ENCODE data around the gene CHST12. TPM values are rescaled to one million over a fixed set of nuclear protein-coding genes. Genes with fewer than 3 reads are reported as not detected.

The CHST12 gene
- total RNA-seq, 5 donors from 2014 or later (not counting 1 experiment from before 2014, with no cell fraction given): 20.3 to 41.5 (median 30.8) TPM

DNA sequence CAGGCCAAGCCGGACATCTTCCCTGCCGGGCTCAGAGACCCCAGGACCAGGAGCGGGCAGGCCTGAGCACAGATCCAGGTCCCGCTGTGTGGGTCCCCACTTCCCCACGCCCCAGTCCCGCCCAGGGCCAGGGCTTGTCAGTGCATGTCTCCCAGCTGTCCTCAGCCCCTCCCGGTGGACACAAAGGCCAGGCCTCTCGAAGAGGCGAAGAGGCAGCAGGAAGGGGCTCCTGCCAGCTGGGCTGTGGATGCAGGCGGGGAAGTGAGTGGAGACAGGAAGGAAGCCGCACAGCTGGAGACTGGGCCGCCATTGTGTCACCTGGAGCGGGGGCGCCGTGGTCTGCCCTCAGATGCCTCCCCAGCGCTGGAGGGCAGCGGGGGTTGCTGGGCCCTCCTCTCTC lies 68.0 kb downstream of the CHST12 start:
- H3K9me3 ChIP-seq: no peaks in the 10 kb centered on the region
- no peak overlapping the region for H3K27ac ChIP-seq (ENCODE audit: low read length)
- no peak overlapping the region for H3K4me3 Mint-ChIP-seq
- WGBS (ENCODE audit: insufficient coverage): 50% methylated on average over 12 of the region's 17 CpGs
- H3K27me3 ChIP-seq (replicated peaks in 1 of 2; ENCODE audit: control insufficient read depth in 2 of 2, extremely low read depth in 1 of 2, insufficient read depth in 2 of 2, low read length in 1 of 2): peaks cover 0 to 30% of the 10 kb centered on the region in 2 experiments
- peaks cover 2 to 6% (median 4%) of the 10 kb centered on the region in 3 donors for H3K4me1 Mint-ChIP-seq
- ChIA-PET POLR2A (no interaction called here), CTCF (no interaction called here)
- H3K36me3 ChIP-seq (ENCODE audit: control insufficient read depth in 2 of 2, extremely low read depth in 1 of 2, insufficient read depth in 1 of 2, low read length in 1 of 2): no peaks in the 10 kb centered on the region
- DNase-seq (no peak), ATAC-seq (replicated peaks in 1 of 4) (no peak)
- H3K4me3 ChIP-seq (ENCODE audit: control insufficient read depth in 1 of 2, extremely low read depth in 1 of 2, low read length in 1 of 2): no peak overlapping the region
- peaks cover 0 to 9% of the 10 kb centered on the region in 2 experiments for H3K4me1 ChIP-seq (ENCODE audit: control insufficient read depth in 1 of 2, extremely low read depth in 1 of 2, insufficient read depth in 2 of 2, low read length in 2 of 2)
- peaks cover 2 to 10% of the 10 kb centered on the region in 2 donors for H3K27me3 Mint-ChIP-seq
- no peaks in the 10 kb centered on the region for H3K9me3 Mint-ChIP-seq
- H3K27ac Mint-ChIP-seq: no peak overlapping the region
- no peaks in the 10 kb centered on the region for H3K36me3 Mint-ChIP-seq

GRCh38 chr7:2472739-2473138 lies 69.3 kb downstream of the CHST12 start:
- H3K4me3 ChIP-seq (ENCODE audit: control insufficient read depth in 1 of 2, extremely low read depth in 1 of 2, low read length in 1 of 2): no peak overlapping the region
- Mint-ChIP-seq H3K27ac (no peak overlapping the region), H3K4me1 (peaks cover 5 to 10% (median 6%) of the 10 kb centered on the region in 3 donors), H3K27me3 (peaks cover 2 to 10% of the 10 kb centered on the region in 2 donors), H3K9me3 (no peaks in the 10 kb centered on the region), H3K36me3 (no peaks in the 10 kb centered on the region), H3K4me3 (no peak overlapping the region)
- H3K9me3 ChIP-seq: no peaks in the 10 kb centered on the region
- CTCF ChIA-PET: no interaction called here
- peaks cover 0 to 39% of the 10 kb centered on the region in 2 experiments for H3K27me3 ChIP-seq (replicated peaks in 1 of 2; ENCODE audit: control insufficient read depth in 2 of 2, extremely low read depth in 1 of 2, insufficient read depth in 2 of 2, low read length in 1 of 2)
- no peak for ATAC-seq (replicated peaks in 1 of 4)
- H3K36me3 ChIP-seq (ENCODE audit: control insufficient read depth in 2 of 2, extremely low read depth in 1 of 2, insufficient read depth in 1 of 2, low read length in 1 of 2): no peaks in the 10 kb centered on the region
- no peak overlapping the region for H3K27ac ChIP-seq (ENCODE audit: low read length)
- POLR2A ChIA-PET: no interaction called here
- 94% methylated on average over 5 of the region's 6 CpGs for WGBS (ENCODE audit: insufficient coverage)
- DNase-seq: no peak
- H3K4me1 ChIP-seq (ENCODE audit: control insufficient read depth in 1 of 2, extremely low read depth in 1 of 2, insufficient read depth in 2 of 2, low read length in 2 of 2): peaks cover 0 to 18% of the 10 kb centered on the region in 2 experiments

GRCh38 chr7:2473496-2474180 lies 70.2 kb downstream of the CHST12 start:
- no peak for ATAC-seq (replicated peaks in 1 of 4)
- ChIA-PET POLR2A (no interaction called here), CTCF (no interaction called here)
- H3K27me3 ChIP-seq (replicated peaks in 1 of 2; ENCODE audit: control insufficient read depth in 2 of 2, extremely low read depth in 1 of 2, insufficient read depth in 2 of 2, low read length in 1 of 2): peaks cover 0 to 43% of the 10 kb centered on the region in 2 experiments
- Mint-ChIP-seq H3K4me1 (peaks cover 5 to 15% (median 6%) of the 10 kb centered on the region in 3 donors), H3K9me3 (no peaks in the 10 kb centered on the region), H3K27ac (no peak overlapping the region), H3K4me3 (no peak overlapping the region), H3K27me3 (peaks cover 2 to 10% of the 10 kb centered on the region in 2 donors), H3K36me3 (no peaks in the 10 kb centered on the region)
- no peak overlapping the region for H3K27ac ChIP-seq (ENCODE audit: low read length)
- peaks cover 2 to 26% of the 10 kb centered on the region in 2 experiments for H3K4me1 ChIP-seq (ENCODE audit: control insufficient read depth in 1 of 2, extremely low read depth in 1 of 2, insufficient read depth in 2 of 2, low read length in 2 of 2)
- no peaks in the 10 kb centered on the region for H3K9me3 ChIP-seq
- H3K36me3 ChIP-seq (ENCODE audit: control insufficient read depth in 2 of 2, extremely low read depth in 1 of 2, insufficient read depth in 1 of 2, low read length in 1 of 2): no peaks in the 10 kb centered on the region
- DNase-seq: no peak
- no peak overlapping the region for H3K4me3 ChIP-seq (ENCODE audit: control insufficient read depth in 1 of 2, extremely low read depth in 1 of 2, low read length in 1 of 2)
- WGBS (ENCODE audit: insufficient coverage): 90% methylated on average over 7 of the region's 12 CpGs

DNA sequence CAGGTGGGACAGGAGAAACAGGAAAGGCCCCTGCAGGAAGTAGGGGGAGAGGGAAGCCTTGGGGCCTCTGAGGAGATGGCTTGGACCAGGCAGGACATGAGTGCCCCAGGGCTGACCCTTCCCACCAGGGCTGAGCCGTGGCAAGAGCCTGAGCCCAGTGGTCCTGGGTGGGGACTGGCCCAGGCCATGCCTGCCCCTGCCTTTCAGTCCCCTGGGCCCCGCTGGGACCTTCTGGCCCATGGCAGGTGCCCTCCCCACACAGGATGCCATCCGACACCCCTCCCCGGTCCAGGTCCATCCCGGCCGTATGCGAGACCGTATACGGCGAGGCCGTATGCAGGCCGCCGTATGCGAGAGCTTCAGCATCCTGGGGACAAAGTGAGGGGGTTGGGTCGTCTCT lies 70.8 kb downstream of the CHST12 start:
- ChIA-PET POLR2A (no interaction called here), CTCF (no interaction called here)
- peaks cover 0 to 7% of the 10 kb centered on the region in 2 donors for H3K27me3 Mint-ChIP-seq
- Histone ChIP-seq H3K27me3 (replicated peaks in 1 of 2; ENCODE audit: control insufficient read depth in 2 of 2, extremely low read depth in 1 of 2, insufficient read depth in 2 of 2, low read length in 1 of 2) (peaks cover 0 to 43% of the 10 kb centered on the region in 2 experiments), H3K4me3 (ENCODE audit: control insufficient read depth in 1 of 2, extremely low read depth in 1 of 2, low read length in 1 of 2) (no peak overlapping the region), H3K9me3 (no peaks in the 10 kb centered on the region), H3K4me1 (ENCODE audit: control insufficient read depth in 1 of 2, extremely low read depth in 1 of 2, insufficient read depth in 2 of 2, low read length in 2 of 2) (peaks cover 2 to 23% of the 10 kb centered on the region in 2 experiments), H3K36me3 (ENCODE audit: control insufficient read depth in 2 of 2, extremely low read depth in 1 of 2, insufficient read depth in 1 of 2, low read length in 1 of 2) (no peaks in the 10 kb centered on the region), H3K27ac (ENCODE audit: low read length) (no peak overlapping the region)
- H3K4me3 Mint-ChIP-seq: no peak overlapping the region
- no peak for DNase-seq
- H3K9me3 Mint-ChIP-seq: no peaks in the 10 kb centered on the region
- no peak for ATAC-seq (replicated peaks in 1 of 4)
- H3K27ac Mint-ChIP-seq: no peak overlapping the region
- 96% methylated on average over 2 of the region's 15 CpGs for WGBS (ENCODE audit: insufficient coverage)
- H3K4me1 Mint-ChIP-seq: peaks cover under 1 to 11% (median 3%) of the 10 kb centered on the region in 3 donors
- no peaks in the 10 kb centered on the region for H3K36me3 Mint-ChIP-seq

GRCh38 chr7:2474813-2475677 lies 71.6 kb downstream of the CHST12 start:
- H3K9me3 ChIP-seq: no peaks in the 10 kb centered on the region
- peaks cover 0 to 4% of the 10 kb centered on the region in 2 donors for H3K27me3 Mint-ChIP-seq
- H3K4me3 Mint-ChIP-seq: no peak overlapping the region
- H3K36me3 ChIP-seq (ENCODE audit: control insufficient read depth in 2 of 2, extremely low read depth in 1 of 2, insufficient read depth in 1 of 2, low read length in 1 of 2): peaks cover 0 to 3% of the 10 kb centered on the region in 2 donors
- ChIA-PET CTCF (interaction anchor here in 1 of 2 donors (0.6 kb wide), 1 partner anchor 53 kb away, joined by 6 read pairs; no protein-coding TSS in a partner anchor), POLR2A (no interaction called here)
- H3K36me3 Mint-ChIP-seq: no peaks in the 10 kb centered on the region
- H3K4me3 ChIP-seq (ENCODE audit: control insufficient read depth in 1 of 2, extremely low read depth in 1 of 2, low read length in 1 of 2): no peak overlapping the region
- H3K27ac ChIP-seq (ENCODE audit: low read length): no peak overlapping the region
- H3K27me3 ChIP-seq (replicated peaks in 1 of 2; ENCODE audit: control insufficient read depth in 2 of 2, extremely low read depth in 1 of 2, insufficient read depth in 2 of 2, low read length in 1 of 2): peaks cover 0 to 43% of the 10 kb centered on the region in 2 experiments
- H3K9me3 Mint-ChIP-seq: no peaks in the 10 kb centered on the region
- ATAC-seq (replicated peaks in 1 of 4) (no peak), DNase-seq (no peak)
- H3K27ac Mint-ChIP-seq: no peak overlapping the region
- WGBS (ENCODE audit: insufficient coverage): 93% methylated on average over 23 of the region's 28 CpGs
- H3K4me1 Mint-ChIP-seq: peaks cover 0 to 11% (median 3%) of the 10 kb centered on the region in 3 donors
- peaks cover 2 to 23% of the 10 kb centered on the region in 2 experiments for H3K4me1 ChIP-seq (ENCODE audit: control insufficient read depth in 1 of 2, extremely low read depth in 1 of 2, insufficient read depth in 2 of 2, low read length in 2 of 2)

DNA sequence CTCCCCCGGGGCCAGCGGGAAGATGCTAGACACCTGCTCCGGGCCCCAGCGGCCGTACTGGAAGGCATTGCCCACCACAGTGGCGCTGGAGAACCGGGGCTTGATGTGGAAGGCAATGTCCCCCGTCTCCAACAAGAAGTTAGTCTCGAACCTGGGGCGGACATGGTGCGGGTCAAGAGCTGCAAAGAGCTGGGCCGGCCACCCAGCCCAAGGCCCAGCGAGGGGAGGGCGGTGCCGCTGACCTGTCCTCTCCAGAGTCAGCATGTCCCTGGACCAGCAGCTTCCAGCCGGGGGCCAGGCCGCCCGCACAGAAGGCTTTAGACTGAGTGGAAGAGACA lies 72.2 kb downstream of the CHST12 start:
- CTCF ChIA-PET: no interaction called here

More for the DNA sequence above, 72.2 kb downstream of the CHST12 start:
- no peak overlapping the region for H3K27ac Mint-ChIP-seq
- POLR2A ChIA-PET: no interaction called here
- no peaks in the 10 kb centered on the region for H3K9me3 Mint-ChIP-seq
- ATAC-seq (replicated peaks in 1 of 4): no peak
- H3K4me1 ChIP-seq (ENCODE audit: control insufficient read depth in 1 of 2, extremely low read depth in 1 of 2, insufficient read depth in 2 of 2, low read length in 2 of 2): peaks cover 2 to 23% of the 10 kb centered on the region in 2 experiments
- H3K36me3 Mint-ChIP-seq: no peaks in the 10 kb centered on the region
- 90% methylated on average over 12 of the region's 18 CpGs for WGBS (ENCODE audit: insufficient coverage)
- H3K27me3 Mint-ChIP-seq: peaks cover 0 to under 1% of the 10 kb centered on the region in 2 donors
- no peak overlapping the region for H3K4me3 Mint-ChIP-seq
- H3K36me3 ChIP-seq (ENCODE audit: control insufficient read depth in 2 of 2, extremely low read depth in 1 of 2, insufficient read depth in 1 of 2, low read length in 1 of 2): peaks cover 0 to 3% of the 10 kb centered on the region in 2 donors
- H3K4me1 Mint-ChIP-seq: peaks cover 0 to 11% (median 3%) of the 10 kb centered on the region in 3 donors
- peaks cover 0 to 43% of the 10 kb centered on the region in 2 experiments for H3K27me3 ChIP-seq (replicated peaks in 1 of 2; ENCODE audit: control insufficient read depth in 2 of 2, extremely low read depth in 1 of 2, insufficient read depth in 2 of 2, low read length in 1 of 2)
- H3K9me3 ChIP-seq: no peaks in the 10 kb centered on the region
- H3K4me3 ChIP-seq (ENCODE audit: control insufficient read depth in 1 of 2, extremely low read depth in 1 of 2, low read length in 1 of 2): no peak overlapping the region
- H3K27ac ChIP-seq (ENCODE audit: low read length): no peak overlapping the region
- DNase-seq: no peak
